HepG2 (cell line): ENCODE results near the gene TEX13D.

Source experiments
- ATF7 ChIP-seq, 2 experiments: fragments of 450-650 bp in 1 of 2; sonication (generic) in 1 of 2; formaldehyde crosslinking in 1 of 2; IDR thresholded peaks; 2 replicates each; pipeline versions ENCODE4 v1.4.0 to v1.6.1; 2016 to 2020; ENCODE audit warnings: antibody characterized with exemption in 1 of 2, mild to moderate bottlenecking in 1 of 2, missing genetic modification reagents in 1 of 2
- POLR2A ChIP-seq, 2 experiments: IDR thresholded peaks; 2 replicates each; pipeline ENCODE4 v1.6.1; 2011; ENCODE audit warnings: low read depth in 2 of 2, low read length in 2 of 2, mild to moderate bottlenecking in 1 of 2, moderate library complexity in 1 of 2; ENCODE audit not compliant: insufficient read depth in 1 of 2

DNA sequence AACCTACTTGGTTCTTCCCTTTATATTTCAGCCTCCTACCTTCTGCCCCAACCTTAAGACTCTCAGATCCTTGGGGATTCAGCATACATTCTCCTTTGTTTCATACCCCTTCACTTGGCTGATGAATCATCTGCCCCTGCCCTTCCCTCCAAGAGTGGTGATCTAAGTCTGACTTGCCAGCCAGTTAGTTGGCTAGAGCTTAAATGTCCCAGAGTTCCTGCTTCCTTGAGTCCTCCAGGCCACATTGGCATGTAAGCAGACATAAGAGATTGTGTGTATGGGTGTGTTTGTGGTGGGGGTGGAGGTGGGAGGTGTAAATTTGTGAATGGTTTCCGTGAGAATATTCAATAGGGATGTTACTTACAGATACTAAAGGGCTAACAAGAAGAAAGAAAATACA lies 3.7 kb upstream of the TEX13D start:
- TF ChIP-seq ATF7 (IDR thresholded peaks at IDR 0.05) (no peak), ATF7 (CRISPR knock-in tag; IDR thresholded peaks at IDR 0.05) (no peak), POLR2A (IDR thresholded peaks at IDR 0.05; ENCODE audit: insufficient read depth in 1 of 2, low read depth in 2 of 2, low read length in 2 of 2) (no peak)
